ENCODE measurements around the gene SPOCK2.

DNA sequence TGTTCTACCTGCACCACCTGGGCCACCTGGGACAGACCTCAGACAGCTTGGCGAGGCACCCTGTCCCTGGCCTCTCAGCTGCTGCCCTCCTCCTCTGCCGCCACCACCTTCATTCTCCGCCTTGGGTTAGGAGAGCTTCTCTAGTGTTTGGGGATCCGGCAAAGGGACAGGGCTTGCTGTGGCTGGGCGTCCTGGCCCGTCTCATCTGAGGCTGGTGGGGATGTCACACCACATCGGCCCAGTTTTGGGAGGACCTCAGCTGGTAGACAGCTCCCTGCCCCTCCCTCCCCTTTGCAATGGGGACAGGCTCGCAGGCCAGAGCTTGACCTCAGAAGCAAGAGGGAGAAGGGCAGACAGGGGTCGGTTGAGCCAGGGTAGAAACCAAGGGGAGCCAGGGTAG, 26.4 kb downstream of the SPOCK2 start:
- TF ChIP-seq, protein P1, sequence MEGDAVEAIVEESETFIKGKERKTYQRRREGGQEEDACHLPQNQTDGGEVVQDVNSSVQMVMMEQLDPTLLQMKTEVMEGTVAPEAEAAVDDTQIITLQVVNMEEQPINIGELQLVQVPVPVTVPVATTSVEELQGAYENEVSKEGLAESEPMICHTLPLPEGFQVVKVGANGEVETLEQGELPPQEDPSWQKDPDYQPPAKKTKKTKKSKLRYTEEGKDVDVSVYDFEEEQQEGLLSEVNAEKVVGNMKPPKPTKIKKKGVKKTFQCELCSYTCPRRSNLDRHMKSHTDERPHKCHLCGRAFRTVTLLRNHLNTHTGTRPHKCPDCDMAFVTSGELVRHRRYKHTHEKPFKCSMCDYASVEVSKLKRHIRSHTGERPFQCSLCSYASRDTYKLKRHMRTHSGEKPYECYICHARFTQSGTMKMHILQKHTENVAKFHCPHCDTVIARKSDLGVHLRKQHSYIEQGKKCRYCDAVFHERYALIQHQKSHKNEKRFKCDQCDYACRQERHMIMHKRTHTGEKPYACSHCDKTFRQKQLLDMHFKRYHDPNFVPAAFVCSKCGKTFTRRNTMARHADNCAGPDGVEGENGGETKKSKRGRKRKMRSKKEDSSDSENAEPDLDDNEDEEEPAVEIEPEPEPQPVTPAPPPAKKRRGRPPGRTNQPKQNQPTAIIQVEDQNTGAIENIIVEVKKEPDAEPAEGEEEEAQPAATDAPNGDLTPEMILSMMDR (IDR thresholded peaks at IDR 0.05): no peak
- no peak for TF ChIP-seq EZH2phosphoT487 (IDR thresholded peaks at IDR 0.05)

Measured in neural progenitor cell (in vitro differentiated cells).